SK-N-SH (cell line): ENCODE data around the gene BSG. TPM values are rescaled to one million over a fixed set of nuclear protein-coding genes. Genes with fewer than 3 reads are reported as not detected.
A peak's percentile ranks its signal among the peaks of the same experiment; 100 is the strongest.
"Not testable (repeated sequence)": the region's sequence is repeated elsewhere in the genome, so short reads cannot be mapped to it uniquely, and the experiment has no call there.

Experiments used
- CTCF ChIA-PET: fragments of 300-600, 350-600 bp; formaldehyde crosslinking; extraction: SDS; loops from one replicate; lab custom pipeline; 2021; lab: Yijun Ruan, JAX
- POLR2A ChIA-PET: fragments of 350-600 bp; sonication (Branson Sonifier 250); formaldehyde crosslinking; extraction: SDS; loops from one replicate; lab custom pipeline; 2020; ENCODE audit warnings: antibody characterized with exemption, inconsistent platforms; lab: Yijun Ruan, JAX
- DNase-seq: peaks from one replicate; pipeline ENCODE4 v3.0.0; 2012
- H2AFZ ChIP-seq: fragments of 200-600 bp; sonication (generic); 2 replicates; pipeline ENCODE4 v1.8.1; 2016; ENCODE audit warnings: antibody characterized with exemption, mild to moderate bottlenecking, low read depth
- H3F3A ChIP-seq: fragments of 200-600 bp; sonication (generic); replicated peaks from 2 replicates; pipeline ENCODE3; 2016; ENCODE audit warnings: antibody characterized with exemption, mild to moderate bottlenecking; ENCODE audit not compliant: insufficient read depth
- H3K27ac ChIP-seq, 2 experiments: fragments of 200-500 bp in 1 of 2; fragments of 200-600 bp in 1 of 2; sonication (Bioruptor generic) in 1 of 2; sonication (generic), shearing (Covaris generic) in 1 of 2; 2 replicates each; pipeline versions ENCODE4 v1.5.1 to v1.6.1; 2014 to 2016; ENCODE audit warnings: low read depth in 2 of 2, inconsistent platforms in 1 of 2, low read length in 1 of 2, mild to moderate bottlenecking in 1 of 2, mixed read lengths in 1 of 2
- H3K27me3 ChIP-seq: fragments of 200-600 bp; sonication (generic), shearing (Covaris generic); 2 replicates; pipeline ENCODE4 v1.6.1; 2016; ENCODE audit warnings: mixed run types; ENCODE audit not compliant: insufficient read depth
- H3K36me3 ChIP-seq, 2 experiments: fragments of 200-500 bp in 1 of 2; fragments of 200-600 bp in 1 of 2; sonication (Bioruptor generic) in 1 of 2; sonication (generic) in 1 of 2; replicated peaks in 1 of 2; 2 replicates each; pipeline versions ENCODE3 to v1.5.1; 2014 to 2016; ENCODE audit warnings: low read length in 1 of 2, mild to moderate bottlenecking in 1 of 2; ENCODE audit not compliant: insufficient read depth in 2 of 2, control insufficient read depth in 1 of 2
- H3K4me1 ChIP-seq, 2 experiments: fragments of 200-500 bp in 1 of 2; fragments of 200-600 bp in 1 of 2; sonication (Bioruptor generic) in 1 of 2; sonication (generic), shearing (Covaris generic) in 1 of 2; 2 replicates each; pipeline versions ENCODE4 v1.5.1 to v1.6.1; 2014 to 2016; ENCODE audit warnings: low read depth in 1 of 2, low read length in 1 of 2, mixed run types in 1 of 2; ENCODE audit not compliant: insufficient read depth in 2 of 2, control insufficient read depth in 1 of 2
- H3K4me2 ChIP-seq: fragments of 200-600 bp; sonication (generic), shearing (Covaris generic); 2 replicates; pipeline ENCODE4 v1.6.1; 2017; ENCODE audit warnings: mixed run types
- H3K4me3 ChIP-seq, 2 experiments: fragments of 200-500 bp in 1 of 2; fragments of 200-600 bp in 1 of 2; sonication (Bioruptor generic) in 1 of 2; sonication (generic), shearing (Covaris generic) in 1 of 2; 2 replicates each; pipeline versions ENCODE4 v1.5.1 to v1.8.1; 2014 to 2016; ENCODE audit warnings: low read depth in 2 of 2, inconsistent platforms in 1 of 2, low read length in 1 of 2, mild to moderate bottlenecking in 1 of 2, mixed read lengths in 1 of 2, moderate library complexity in 1 of 2
- H3K79me2 ChIP-seq: fragments of 200-600 bp; sonication (generic); 2 replicates; pipeline ENCODE4 v1.8.1; 2017; ENCODE audit warnings: mild to moderate bottlenecking; ENCODE audit not compliant: insufficient read depth
- H3K9ac ChIP-seq: fragments of 200-600 bp; sonication (generic); 2 replicates; pipeline ENCODE4 v1.6.1; 2017; ENCODE audit warnings: mixed run types
- H3K9me2 ChIP-seq: fragments of 200-600 bp; sonication (generic); 2 replicates; pipeline ENCODE4 v1.6.1; 2017; ENCODE audit warnings: mixed run types
- H3K9me3 ChIP-seq: fragments of 200-600 bp; sonication (generic); 2 replicates; pipeline ENCODE4 v1.6.1; 2017; ENCODE audit warnings: mixed run types, mild to moderate bottlenecking, moderate library complexity
- H4K20me1 ChIP-seq: fragments of 200-600 bp; sonication (generic); 2 replicates; pipeline ENCODE4 v1.6.1; 2017; ENCODE audit warnings: mild to moderate bottlenecking, mixed run types; ENCODE audit not compliant: insufficient read depth
- ELF1 ChIP-seq: IDR thresholded peaks from 2 replicates; pipeline ENCODE4 v1.4.0; 2012
- EP300 ChIP-seq, 2 experiments: IDR thresholded peaks; 2 replicates each; pipeline versions ENCODE4 v1.4.0 to v1.6.1; 2012; ENCODE audit warnings: borderline replicate concordance in 1 of 2, low read depth in 1 of 2, low read length in 1 of 2
- FOXJ3 ChIP-seq: sonication (generic); formaldehyde crosslinking; IDR thresholded peaks from 2 replicates; pipeline ENCODE4 v1.5.1; 2020; ENCODE audit warnings: mild to moderate bottlenecking, missing genetic modification reagents
- JUND ChIP-seq: IDR thresholded peaks from 2 replicates; pipeline ENCODE4 v1.4.0; 2012
- MEF2A ChIP-seq: IDR thresholded peaks from 2 replicates; pipeline ENCODE4 v1.4.0; 2012; ENCODE audit warnings: low read depth, borderline replicate concordance
- NRF1 ChIP-seq: IDR thresholded peaks from 2 replicates; pipeline ENCODE4 v1.6.1; 2012; ENCODE audit warnings: low read depth, mild to moderate bottlenecking, low read length
- RAD21 ChIP-seq: IDR thresholded peaks from 2 replicates; pipeline ENCODE4 v1.6.1; 2012; ENCODE audit warnings: mild to moderate bottlenecking, low read length
- RCOR1 ChIP-seq: fragments of 150-350 bp; IDR thresholded peaks from 2 replicates; pipeline ENCODE4 v1.6.1; 2017; ENCODE audit warnings: antibody characterized with exemption, low read length
- TAF1 ChIP-seq: IDR thresholded peaks from 2 replicates; pipeline ENCODE4 v1.6.1; 2012; ENCODE audit warnings: low read depth, mild to moderate bottlenecking, low read length, moderate library complexity, borderline replicate concordance
- TEAD4 ChIP-seq: IDR thresholded peaks from 2 replicates; pipeline ENCODE4 v1.4.0; 2012; ENCODE audit warnings: mild to moderate bottlenecking, borderline replicate concordance; ENCODE audit not compliant: insufficient read depth
- WGBS: methylation state at CpG from one replicate; pipeline ENCODE4 v1.1.6; 2017; ENCODE audit warnings: low lambda C conversion rate; 5-methylcytosine and 5-hydroxymethylcytosine counted together
- polyA plus RNA-seq, 3 experiments: library from polyadenylated mRNA; depleted of rRNA; stranded (reverse); fragments of >200 nt; gene quantifications; 2 replicates each; pipeline ENCODE4 v1.2.3, GENCODE V29; 2012
- TF ChIP-seq, protein P1 (sequence below): IDR thresholded peaks from 2 replicates; pipeline ENCODE4 v1.4.0; 2012; ENCODE audit warnings: low read depth
- TF ChIP-seq, protein P2 (sequence below): IDR thresholded peaks from 2 replicates; pipeline ENCODE4; 2012
- TF ChIP-seq, protein P3 (sequence below): IDR thresholded peaks from 2 replicates; pipeline ENCODE4 v1.4.0; 2012; ENCODE audit warnings: low read depth, borderline replicate concordance
- TF ChIP-seq, protein P4 (sequence below): fragments of 200-600 bp; sonication (generic); IDR thresholded peaks from 2 replicates; pipeline ENCODE4 v1.6.1; 2017; ENCODE audit warnings: antibody characterized with exemption, mild to moderate bottlenecking, moderate library complexity

Gene BSG
- polyA plus RNA-seq, 1 of the 3 experiments (the other 2 are of a cell fraction): 835 TPM

DNA sequence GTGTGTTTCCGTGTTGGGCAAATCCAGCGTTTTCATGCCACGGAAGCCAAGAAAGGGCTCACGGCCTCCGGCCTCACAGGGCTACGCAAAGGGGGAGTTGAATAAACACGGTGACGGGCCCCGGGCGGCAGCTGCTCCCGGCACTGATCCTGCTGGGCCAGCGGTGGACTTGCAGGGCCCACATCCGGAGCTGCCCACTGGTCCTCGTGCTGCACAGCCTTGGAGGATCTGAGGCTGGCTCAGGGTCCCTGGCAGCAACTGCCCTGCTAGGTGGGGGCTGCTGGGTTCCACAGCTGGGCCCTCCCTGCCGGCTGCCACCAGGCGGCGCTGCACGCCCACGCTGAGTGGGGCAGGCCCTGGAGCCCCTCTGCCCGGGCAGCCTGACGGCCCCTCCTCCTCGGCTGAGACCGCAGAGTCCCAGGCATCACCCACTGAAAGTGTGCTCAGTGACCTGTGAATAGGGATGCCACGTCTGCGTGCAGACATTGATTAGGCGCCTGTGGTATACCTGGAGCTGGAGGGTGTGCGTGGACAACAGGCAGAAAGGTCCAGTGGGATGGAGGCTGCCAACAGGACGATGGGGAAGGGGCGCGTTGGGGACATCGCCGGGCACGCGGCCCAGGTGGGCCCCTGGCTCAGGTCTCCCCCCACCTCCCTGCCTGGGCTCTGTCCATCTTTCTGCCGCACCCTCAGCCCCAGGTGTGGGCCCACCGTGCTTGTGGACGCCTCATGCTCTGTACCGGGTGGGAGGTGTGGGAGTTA, 12.0 kb downstream of the BSG start (continued):
- TF ChIP-seq FOXJ3 (CRISPR knock-in tag) (no peak), RAD21 (peak; percentile 72), TEAD4 (no peak)
- TF ChIP-seq, protein P1, sequence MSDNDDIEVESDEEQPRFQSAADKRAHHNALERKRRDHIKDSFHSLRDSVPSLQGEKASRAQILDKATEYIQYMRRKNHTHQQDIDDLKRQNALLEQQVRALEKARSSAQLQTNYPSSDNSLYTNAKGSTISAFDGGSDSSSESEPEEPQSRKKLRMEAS: no peak
- TF ChIP-seq, all 33 proteins: peak for 5

DNA sequence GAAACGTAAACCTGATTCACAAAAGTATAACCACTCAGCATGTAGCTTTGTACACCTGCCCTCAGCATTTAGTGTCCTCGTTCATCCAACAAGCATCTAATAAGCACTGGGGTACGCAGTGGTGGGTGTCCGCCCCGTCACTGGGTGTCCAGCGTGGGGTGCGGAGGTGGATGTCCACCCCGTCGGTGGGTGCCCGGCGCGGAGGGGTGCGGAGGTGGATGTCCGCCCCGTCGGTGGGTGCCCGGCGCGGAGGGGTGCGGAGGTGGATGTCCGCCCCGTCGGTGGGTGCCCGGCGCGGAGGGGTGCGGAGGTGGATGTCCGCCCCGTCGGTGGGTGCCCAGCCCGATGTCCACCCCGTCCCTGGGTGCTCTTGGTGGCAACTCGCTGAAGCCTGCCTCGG, 12.8 kb downstream of the BSG start:
- H3K4me2 ChIP-seq, H3K9me2 ChIP-seq, H3K4me3 ChIP-seq, POLR2A ChIA-PET, DNase-seq, H2AFZ ChIP-seq, H3K9ac ChIP-seq, H3K9me3 ChIP-seq, H3K27me3 ChIP-seq, H3K27ac ChIP-seq, H3K79me2 ChIP-seq: not testable (repeated sequence)
- CTCF ChIA-PET: interaction anchor here (0.6 to 2.8 kb wide), 22 partner anchors 10 to 595 kb away, joined by 3 to 30 read pairs (median 4); partner anchors contain the start of genes BSG, CDC34 and RNF126
- 88% methylated on average over 34 of the region's 34 CpGs for whole genome bisulfite sequencing
- Histone ChIP-seq H3K4me1 (peaks cover 4 to 16% of the 10 kb centered on the region in 2 experiments; a peak in 1 of 4 replicates), H4K20me1 (peaks cover 40% of the 10 kb centered on the region), H3F3A (peaks cover 20% of the 10 kb centered on the region), H3K36me3 (peaks cover 0 to 23% of the 10 kb centered on the region in 2 experiments)

DNA sequence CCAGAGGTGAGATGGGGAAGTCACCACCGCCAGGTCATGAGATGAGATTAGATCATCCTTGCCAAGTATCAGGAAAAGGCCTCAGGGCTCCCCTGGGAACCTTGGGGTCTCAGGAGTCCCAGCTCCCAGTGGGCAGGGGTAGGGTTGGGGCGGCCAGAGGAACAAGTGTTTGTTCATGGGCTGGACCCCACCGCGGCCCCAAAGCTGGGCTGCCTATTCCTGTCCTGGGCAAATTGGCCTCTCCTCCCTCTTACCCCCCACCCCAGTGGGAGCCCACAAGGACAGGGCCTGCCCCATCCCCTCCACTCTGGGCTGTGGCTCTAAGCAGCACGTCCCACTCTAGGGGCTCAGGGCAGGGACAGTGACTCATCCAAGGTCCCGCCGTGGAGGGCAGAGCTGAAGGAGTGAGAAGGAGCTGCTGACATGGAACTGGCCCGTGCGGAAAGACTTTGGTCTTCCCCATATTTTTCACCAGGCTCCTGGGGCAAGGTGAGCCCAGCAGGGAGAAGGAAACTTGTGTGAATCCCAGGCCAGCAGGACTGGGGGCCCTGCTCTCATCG, 13.2 kb downstream of the BSG start:
- DNase-seq: no peak
- Histone ChIP-seq H3K9ac (no peak overlapping the region), H3K9me3 (no peaks in the 10 kb centered on the region), H3K9me2 (no peaks in the 10 kb centered on the region), H4K20me1 (peaks cover 35% of the 10 kb centered on the region; the same call in 1 of the 2 replicates), H3K36me3 (peaks cover 0 to 20% of the 10 kb centered on the region in 2 experiments), H3F3A (peaks cover 20% of the 10 kb centered on the region), H2AFZ (no peak overlapping the region), H3K4me2 (no peak overlapping the region), H3K27me3 (no peaks in the 10 kb centered on the region), H3K79me2 (no peaks in the 10 kb centered on the region), H3K4me3 (no peak overlapping the region), H3K4me1 (peaks cover 4 to 16% of the 10 kb centered on the region in 2 experiments; a peak in 1 of 4 replicates), H3K27ac (no peak overlapping the region)
- ChIA-PET CTCF (interaction anchor here (0.7 to 3.7 kb wide), 17 partner anchors 9 to 594 kb away, joined by 3 to 32 read pairs (median 4); partner anchors contain the start of genes BSG, CDC34 and RNF126), POLR2A (interaction anchor here (1.9 kb wide), 1 partner anchor 9 kb away, joined by 6 read pairs; no protein-coding TSS in a partner anchor)
- TF ChIP-seq EP300 (IDR thresholded peaks at IDR 0.05; ENCODE audit: borderline replicate concordance in 1 of 2, low read depth in 1 of 2, low read length in 1 of 2) (no peak), JUND (no peak), RCOR1 (no peak), TAF1 (no peak), NRF1 (no peak), ELF1 (no peak), MEF2A (no peak), FOXJ3 (CRISPR knock-in tag) (no peak)
- TF ChIP-seq, protein P2, sequence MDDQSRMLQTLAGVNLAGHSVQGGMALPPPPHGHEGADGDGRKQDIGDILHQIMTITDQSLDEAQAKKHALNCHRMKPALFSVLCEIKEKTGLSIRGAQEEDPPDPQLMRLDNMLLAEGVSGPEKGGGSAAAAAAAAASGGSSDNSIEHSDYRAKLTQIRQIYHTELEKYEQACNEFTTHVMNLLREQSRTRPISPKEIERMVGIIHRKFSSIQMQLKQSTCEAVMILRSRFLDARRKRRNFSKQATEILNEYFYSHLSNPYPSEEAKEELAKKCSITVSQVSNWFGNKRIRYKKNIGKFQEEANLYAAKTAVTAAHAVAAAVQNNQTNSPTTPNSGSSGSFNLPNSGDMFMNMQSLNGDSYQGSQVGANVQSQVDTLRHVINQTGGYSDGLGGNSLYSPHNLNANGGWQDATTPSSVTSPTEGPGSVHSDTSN: no peak
- TF ChIP-seq, protein P3, sequence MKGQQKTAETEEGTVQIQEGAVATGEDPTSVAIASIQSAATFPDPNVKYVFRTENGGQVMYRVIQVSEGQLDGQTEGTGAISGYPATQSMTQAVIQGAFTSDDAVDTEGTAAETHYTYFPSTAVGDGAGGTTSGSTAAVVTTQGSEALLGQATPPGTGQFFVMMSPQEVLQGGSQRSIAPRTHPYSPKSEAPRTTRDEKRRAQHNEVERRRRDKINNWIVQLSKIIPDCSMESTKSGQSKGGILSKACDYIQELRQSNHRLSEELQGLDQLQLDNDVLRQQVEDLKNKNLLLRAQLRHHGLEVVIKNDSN: no peak
- TF ChIP-seq, protein P4, sequence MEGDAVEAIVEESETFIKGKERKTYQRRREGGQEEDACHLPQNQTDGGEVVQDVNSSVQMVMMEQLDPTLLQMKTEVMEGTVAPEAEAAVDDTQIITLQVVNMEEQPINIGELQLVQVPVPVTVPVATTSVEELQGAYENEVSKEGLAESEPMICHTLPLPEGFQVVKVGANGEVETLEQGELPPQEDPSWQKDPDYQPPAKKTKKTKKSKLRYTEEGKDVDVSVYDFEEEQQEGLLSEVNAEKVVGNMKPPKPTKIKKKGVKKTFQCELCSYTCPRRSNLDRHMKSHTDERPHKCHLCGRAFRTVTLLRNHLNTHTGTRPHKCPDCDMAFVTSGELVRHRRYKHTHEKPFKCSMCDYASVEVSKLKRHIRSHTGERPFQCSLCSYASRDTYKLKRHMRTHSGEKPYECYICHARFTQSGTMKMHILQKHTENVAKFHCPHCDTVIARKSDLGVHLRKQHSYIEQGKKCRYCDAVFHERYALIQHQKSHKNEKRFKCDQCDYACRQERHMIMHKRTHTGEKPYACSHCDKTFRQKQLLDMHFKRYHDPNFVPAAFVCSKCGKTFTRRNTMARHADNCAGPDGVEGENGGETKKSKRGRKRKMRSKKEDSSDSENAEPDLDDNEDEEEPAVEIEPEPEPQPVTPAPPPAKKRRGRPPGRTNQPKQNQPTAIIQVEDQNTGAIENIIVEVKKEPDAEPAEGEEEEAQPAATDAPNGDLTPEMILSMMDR: no peak
- 94% methylated on average over 5 of the region's 10 CpGs for WGBS
